ENCODE measurements around the gene PAIP2.
A peak's percentile ranks its signal among the peaks of the same experiment; 100 is the strongest.

PAIP2 gene
- long read RNA-seq, transcript PAIP2-201 (4 exons, 1,459 nt) = major isoform, 353 of 379 reads
- long read RNA-seq, partial matches to known transcripts = 10 of 379 reads
- long read RNA-seq, other reads (novel, unspliced or antisense) = 13 of 379 reads

- H3K27ac ChIP-seq (replicated peaks) = peak within 1 kb of the TSS; percentile 88
- no peaks in the 10 kb centered on the region for H3K27me3 ChIP-seq (ENCODE audit: insufficient read depth, poor library complexity, severe bottlenecking)
- peak; percentile 86 to 92 for DNase-seq (ENCODE audit: low read depth in 1 of 2, low spot score in 1 of 2)
- H3K4me3 ChIP-seq (replicated peaks; ENCODE audit: insufficient read depth, low read length) = peak within 1 kb of the TSS; percentile 82
- TF ChIP-seq POLR2AphosphoS5 (IDR thresholded peaks at IDR 0.05; ENCODE audit: low read depth) (peak; percentile 81), REST (IDR thresholded peaks at IDR 0.05; ENCODE audit: insufficient replicate concordance, low read depth) (no peak), SPI1 (IDR thresholded peaks at IDR 0.05; ENCODE audit: borderline replicate concordance, low read depth) (peak; percentile 55; the same call in 1 of the 2 replicates), CTCF (IDR thresholded peaks at IDR 0.05; ENCODE audit: insufficient read depth, low read length) (peak; percentile 11), GABPA (IDR thresholded peaks at IDR 0.05; ENCODE audit: low read depth) (peak; percentile 76)
These were observed at the start of gene PAIP2 for GRCh38 chr5:139341689-139342422. PAIP2 (plus strand) TSS chr5:139341854; CDS start chr5:139363785, 21,931 bp downstream.

GRCh38 chr5:139293202-139293506 is 48.5 kb upstream of the PAIP2 start:
- Histone ChIP-seq H3K27ac (replicated peaks) (peak overlapping the region; percentile 98), H3K4me3 (replicated peaks; ENCODE audit: insufficient read depth, low read length) (peak overlapping the region; percentile 60), H3K27me3 (ENCODE audit: insufficient read depth, poor library complexity, severe bottlenecking) (no peaks in the 10 kb centered on the region)
- TF ChIP-seq SPI1 (IDR thresholded peaks at IDR 0.05; ENCODE audit: borderline replicate concordance, low read depth) = no peak
- no peak for TF ChIP-seq POLR2AphosphoS5 (IDR thresholded peaks at IDR 0.05; ENCODE audit: low read depth)
- no peak for TF ChIP-seq CTCF (IDR thresholded peaks at IDR 0.05; ENCODE audit: insufficient read depth, low read length)
- TF ChIP-seq GABPA (IDR thresholded peaks at IDR 0.05; ENCODE audit: low read depth) = no peak
- no peak for TF ChIP-seq REST (IDR thresholded peaks at IDR 0.05; ENCODE audit: insufficient replicate concordance, low read depth)
- no peak for DNase-seq (ENCODE audit: low read depth in 1 of 2, low spot score in 1 of 2)

GRCh38 chr5:139293507-139294373 is 47.9 kb upstream of the PAIP2 start, which contains the start of gene MATR3:
MATR3 (plus strand) TSS chr5:139293740; CDS start chr5:139307416, 13,676 bp downstream.
- no peaks in the 10 kb centered on the region for H3K27me3 ChIP-seq (ENCODE audit: insufficient read depth, poor library complexity, severe bottlenecking)
- TF ChIP-seq REST (IDR thresholded peaks at IDR 0.05; ENCODE audit: insufficient replicate concordance, low read depth) (peak; percentile 22), POLR2AphosphoS5 (IDR thresholded peaks at IDR 0.05; ENCODE audit: low read depth) (peak; percentile 91), GABPA (IDR thresholded peaks at IDR 0.05; ENCODE audit: low read depth) (no peak)
- peak; percentile 79 to 85 for DNase-seq (ENCODE audit: low read depth in 1 of 2, low spot score in 1 of 2)
- H3K27ac ChIP-seq (replicated peaks) = peak within 1 kb of the TSS; percentile 98
- H3K4me3 ChIP-seq (replicated peaks; ENCODE audit: insufficient read depth, low read length) = peak within 1 kb of the TSS; percentile 60
